ENCODE results near the gene HAAO. TPM values are rescaled to one million over a fixed set of nuclear protein-coding genes. Genes with fewer than 3 reads are reported as not detected.

HAAO gene
- total and polyA plus RNA-seq, 3 experiments from 2014 or later = 0.27 to 0.35 TPM; not detected in 1

DNA sequence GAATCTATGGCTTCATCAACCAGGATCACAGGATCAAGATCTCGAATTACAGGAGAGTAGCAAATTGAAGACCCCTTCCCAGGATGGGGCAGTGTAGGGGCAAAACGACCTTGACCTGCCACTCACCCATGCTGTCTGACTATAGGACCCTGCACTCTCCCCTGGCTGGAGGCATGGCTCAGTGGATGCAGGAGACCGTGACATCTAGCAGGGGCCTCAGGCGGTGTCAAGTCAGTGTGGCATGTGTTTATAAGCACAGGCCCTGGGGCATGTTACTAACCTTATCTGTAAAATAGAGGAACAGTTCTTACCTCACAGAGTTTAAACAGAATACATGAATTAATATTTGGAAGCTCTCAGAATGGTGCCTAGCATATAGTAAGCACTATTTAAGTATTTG is 3.5 kb downstream of the HAAO start:
- H3K27ac Mint-ChIP-seq = no peak overlapping the region
- peaks cover 0 to 13% (median 0%) of the 10 kb centered on the region in 3 donors for H3K36me3 Mint-ChIP-seq
- Histone ChIP-seq H3K27ac (ENCODE audit: low read depth, low read length) (no peak overlapping the region), H3K4me3 (ENCODE audit: low read length) (no peak overlapping the region), H3K36me3 (ENCODE audit: insufficient read depth, low read length) (no peaks in the 10 kb centered on the region), H3K4me1 (ENCODE audit: insufficient read depth, low read length) (no peaks in the 10 kb centered on the region), H3K9me3 (ENCODE audit: low read length) (no peaks in the 10 kb centered on the region), H3K27me3 (ENCODE audit: insufficient read depth, low read length, poor library complexity, severe bottlenecking) (peaks cover 21% of the 10 kb centered on the region)
- POLR2A ChIA-PET = no interaction called here
- H3K27me3 Mint-ChIP-seq = peaks cover 43 to 52% of the 10 kb centered on the region in 2 donors
- DNase-seq = no peak
- peaks cover 14 to 20% (median 19%) of the 10 kb centered on the region in 3 donors for H3K4me1 Mint-ChIP-seq
- CTCF ChIA-PET = no interaction called here
- no peak overlapping the region for H3K4me3 Mint-ChIP-seq
- no peaks in the 10 kb centered on the region for H3K9me3 Mint-ChIP-seq

DNA sequence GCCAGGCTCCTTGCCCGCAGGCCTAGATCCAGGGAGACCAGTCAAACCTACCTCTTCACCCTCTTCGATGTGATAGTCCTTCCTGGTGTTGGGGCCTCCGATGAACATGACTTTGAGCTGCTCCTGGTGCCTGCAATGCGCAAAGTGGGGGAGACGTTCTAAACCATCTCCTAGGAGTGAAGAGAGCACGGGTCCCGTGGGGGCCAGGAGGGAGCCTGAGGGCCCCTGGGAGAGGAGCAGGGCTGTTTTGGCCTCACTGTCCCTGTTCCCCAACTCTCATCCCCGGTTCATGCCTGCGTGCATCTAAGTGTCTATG is 3.9 kb downstream of the HAAO start:
- H3K36me3 Mint-ChIP-seq = peaks cover 0 to 13% (median 0%) of the 10 kb centered on the region in 3 donors
- H3K27me3 Mint-ChIP-seq = peaks cover 41 to 48% of the 10 kb centered on the region in 2 donors
- H3K27me3 ChIP-seq (ENCODE audit: insufficient read depth, low read length, poor library complexity, severe bottlenecking) = peaks cover 21% of the 10 kb centered on the region
- CTCF ChIA-PET = no interaction called here
- H3K4me1 ChIP-seq (ENCODE audit: insufficient read depth, low read length) = no peaks in the 10 kb centered on the region
- no peaks in the 10 kb centered on the region for H3K9me3 ChIP-seq (ENCODE audit: low read length)
- DNase-seq = no peak
- no peaks in the 10 kb centered on the region for H3K9me3 Mint-ChIP-seq
- no peaks in the 10 kb centered on the region for H3K36me3 ChIP-seq (ENCODE audit: insufficient read depth, low read length)
- no peak overlapping the region for H3K4me3 ChIP-seq (ENCODE audit: low read length)
- POLR2A ChIA-PET = no interaction called here
- H3K4me1 Mint-ChIP-seq = peaks cover 10 to 17% (median 16%) of the 10 kb centered on the region in 3 donors
- peak overlapping the region in 1 of 8 donors; percentile 61 for H3K27ac Mint-ChIP-seq
- no peak overlapping the region for H3K4me3 Mint-ChIP-seq
- H3K27ac ChIP-seq (ENCODE audit: low read depth, low read length) = no peak overlapping the region

DNA sequence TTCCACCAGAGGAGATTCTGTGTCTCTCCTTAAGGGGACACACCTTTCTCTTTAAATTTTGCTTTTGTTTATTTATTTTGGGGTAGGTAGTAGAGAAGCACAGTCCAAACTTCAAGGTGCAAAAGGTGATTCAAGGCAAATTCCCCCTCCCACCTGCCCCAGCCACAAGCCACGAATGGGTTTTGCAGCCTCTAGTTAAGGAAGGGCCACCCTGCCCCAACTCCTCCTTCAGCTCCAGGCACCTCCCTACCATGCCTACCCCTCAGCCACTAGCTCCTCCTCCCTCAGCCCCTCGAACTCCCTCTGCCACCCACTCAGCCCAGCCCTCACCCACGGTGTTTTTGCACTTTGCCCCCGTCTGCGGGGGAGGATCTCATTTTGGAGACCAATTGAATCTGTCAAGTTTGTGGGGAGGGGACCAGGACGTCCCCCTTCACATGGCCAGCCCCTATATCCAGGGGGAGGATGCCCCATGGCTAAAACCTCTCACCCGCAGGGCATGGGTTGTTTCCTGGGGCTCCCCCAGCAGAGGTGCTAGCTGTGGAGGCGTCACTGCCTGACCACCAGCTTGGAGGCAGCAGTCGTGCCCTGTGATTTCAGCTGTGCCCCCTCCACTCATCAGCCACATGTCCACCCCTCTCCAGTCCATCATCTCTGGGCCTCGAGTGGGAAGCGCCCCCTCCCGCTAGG is 4.5 kb downstream of the HAAO start:
- Histone ChIP-seq H3K9me3 (ENCODE audit: low read length) (no peaks in the 10 kb centered on the region), H3K27ac (ENCODE audit: low read depth, low read length) (no peak overlapping the region), H3K4me1 (ENCODE audit: insufficient read depth, low read length) (no peaks in the 10 kb centered on the region), H3K4me3 (ENCODE audit: low read length) (no peak overlapping the region), H3K36me3 (ENCODE audit: insufficient read depth, low read length) (no peaks in the 10 kb centered on the region), H3K27me3 (ENCODE audit: insufficient read depth, low read length, poor library complexity, severe bottlenecking) (peaks cover 21% of the 10 kb centered on the region)
- POLR2A ChIA-PET = no interaction called here
- Mint-ChIP-seq H3K4me1 (peaks cover 8 to 15% (median 14%) of the 10 kb centered on the region in 3 donors), H3K27ac (peak overlapping the region in 1 of 8 donors; percentile 61), H3K4me3 (no peak overlapping the region), H3K9me3 (no peaks in the 10 kb centered on the region), H3K27me3 (peaks cover 38 to 45% of the 10 kb centered on the region in 2 donors), H3K36me3 (peaks cover 0 to 13% (median 0%) of the 10 kb centered on the region in 3 donors)
- DNase-seq = no peak
- CTCF ChIA-PET = no interaction called here

DNA sequence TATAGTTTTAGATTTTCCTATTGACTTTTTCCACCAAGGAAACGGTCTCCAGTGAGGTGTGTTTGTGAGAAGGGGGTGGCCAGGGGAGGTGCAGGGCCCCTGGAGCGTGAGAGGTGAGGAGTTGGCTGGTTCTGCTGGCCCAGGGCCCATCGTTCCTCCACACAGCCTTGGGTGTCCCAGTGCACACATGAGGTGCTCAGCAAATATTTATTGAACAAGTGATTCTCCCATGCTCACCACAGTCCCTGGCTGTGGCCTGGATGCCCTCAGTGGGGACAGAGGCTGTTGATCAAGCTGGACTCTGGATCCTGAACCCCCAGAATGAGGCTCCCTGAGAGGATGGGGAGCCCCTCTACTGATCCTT is 5.0 kb downstream of the HAAO start:
- Histone ChIP-seq H3K27ac (ENCODE audit: low read depth, low read length) (no peak overlapping the region), H3K9me3 (ENCODE audit: low read length) (no peaks in the 10 kb centered on the region), H3K27me3 (ENCODE audit: insufficient read depth, low read length, poor library complexity, severe bottlenecking) (peaks cover 17% of the 10 kb centered on the region), H3K36me3 (ENCODE audit: insufficient read depth, low read length) (no peaks in the 10 kb centered on the region), H3K4me3 (ENCODE audit: low read length) (no peak overlapping the region), H3K4me1 (ENCODE audit: insufficient read depth, low read length) (no peaks in the 10 kb centered on the region)
- ChIA-PET CTCF (no interaction called here), POLR2A (no interaction called here)
- no peak for DNase-seq
- Mint-ChIP-seq H3K4me1 (peaks cover 8 to 15% (median 14%) of the 10 kb centered on the region in 3 donors), H3K27ac (no peak overlapping the region), H3K9me3 (no peaks in the 10 kb centered on the region), H3K4me3 (no peak overlapping the region), H3K36me3 (peaks cover 0 to 13% (median 0%) of the 10 kb centered on the region in 3 donors), H3K27me3 (peaks cover 38 to 45% of the 10 kb centered on the region in 2 donors)

DNA sequence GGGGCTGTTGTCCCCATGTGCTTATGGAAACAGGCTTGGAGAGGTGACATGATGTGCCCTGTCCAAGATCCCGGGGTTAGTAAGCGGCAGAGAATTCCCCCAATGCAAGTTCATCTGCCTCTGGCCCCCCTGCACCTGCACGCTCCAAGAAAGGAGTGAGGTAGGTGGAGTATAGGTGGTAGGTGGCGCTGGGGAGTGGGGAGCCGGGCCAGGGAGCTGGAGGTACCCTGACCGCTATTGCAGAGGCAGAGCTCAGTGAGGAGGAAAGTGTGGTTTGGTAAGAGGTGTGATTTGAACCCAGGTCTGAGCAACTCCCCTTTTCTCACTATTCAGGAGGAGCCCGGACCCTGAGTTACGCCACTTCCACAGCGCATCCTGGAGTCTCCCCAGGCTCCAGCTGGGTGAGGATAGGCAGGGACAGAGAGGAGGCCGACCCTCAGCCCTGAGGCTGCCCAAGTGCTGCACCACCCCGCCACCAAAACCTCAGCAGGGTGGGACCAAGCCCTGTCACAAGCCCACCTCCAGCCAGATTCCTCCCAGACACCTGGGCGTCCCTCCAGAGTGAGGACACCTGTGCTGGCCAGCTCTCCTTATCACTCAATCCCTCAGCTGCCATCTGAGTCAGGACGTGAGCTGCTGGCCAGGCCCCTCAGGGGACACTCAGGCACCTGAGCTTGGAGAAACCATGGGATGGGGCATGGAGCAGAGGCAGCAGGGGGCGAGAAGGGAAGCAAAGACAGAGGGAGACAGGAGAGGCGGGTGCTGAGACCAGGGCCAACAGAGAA is 5.6 kb downstream of the HAAO start:
- H3K27me3 Mint-ChIP-seq = peaks cover 34 to 40% of the 10 kb centered on the region in 2 donors
- Histone ChIP-seq H3K4me3 (ENCODE audit: low read length) (no peak overlapping the region), H3K27ac (ENCODE audit: low read depth, low read length) (no peak overlapping the region), H3K36me3 (ENCODE audit: insufficient read depth, low read length) (no peaks in the 10 kb centered on the region), H3K9me3 (ENCODE audit: low read length) (no peaks in the 10 kb centered on the region), H3K4me1 (ENCODE audit: insufficient read depth, low read length) (no peaks in the 10 kb centered on the region), H3K27me3 (ENCODE audit: insufficient read depth, low read length, poor library complexity, severe bottlenecking) (peaks cover 13% of the 10 kb centered on the region)
- CTCF ChIA-PET = no interaction called here
- H3K4me3 Mint-ChIP-seq = no peak overlapping the region
- no peaks in the 10 kb centered on the region for H3K9me3 Mint-ChIP-seq
- POLR2A ChIA-PET = no interaction called here
- no peak for DNase-seq
- peaks cover 0 to 13% (median 0%) of the 10 kb centered on the region in 3 donors for H3K36me3 Mint-ChIP-seq
- peaks cover 3 to 10% (median 9%) of the 10 kb centered on the region in 3 donors for H3K4me1 Mint-ChIP-seq
- H3K27ac Mint-ChIP-seq = no peak overlapping the region

DNA sequence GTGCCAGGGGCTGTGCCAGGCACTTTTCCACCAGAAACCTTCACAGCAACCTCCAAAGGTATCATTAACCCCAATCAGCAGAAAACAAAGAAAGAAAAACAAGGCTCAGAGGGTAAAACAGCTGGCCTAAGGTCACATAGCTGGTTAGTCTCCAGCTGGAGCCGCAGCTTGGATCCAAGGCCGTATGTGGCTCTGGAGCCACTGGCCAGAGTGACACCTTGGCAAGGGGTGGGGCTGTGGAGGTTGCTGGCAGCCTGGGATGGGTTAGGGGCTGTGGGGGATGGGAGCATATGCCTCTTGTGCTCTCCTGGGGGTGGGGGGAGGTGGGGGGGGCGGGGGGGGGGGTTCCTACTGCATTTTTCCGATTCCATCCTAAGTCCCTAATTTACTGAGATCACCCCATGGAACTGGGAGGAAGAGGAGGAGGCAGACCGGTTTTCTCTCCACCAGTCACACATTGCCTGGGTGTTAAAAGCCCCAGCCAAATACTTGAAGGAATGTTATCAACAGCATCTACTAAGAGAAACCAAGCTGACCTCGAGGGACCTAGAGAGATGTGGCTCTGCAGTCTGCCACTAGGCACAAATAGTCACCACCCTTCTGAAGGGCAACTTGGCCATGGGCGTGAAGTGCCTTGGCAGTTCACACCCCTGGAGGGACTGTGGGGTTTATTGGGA is 8.0 kb downstream of the HAAO start:
- no peaks in the 10 kb centered on the region for H3K36me3 ChIP-seq (ENCODE audit: insufficient read depth, low read length)
- no peak overlapping the region for H3K27ac ChIP-seq (ENCODE audit: low read depth, low read length)
- no peak overlapping the region for H3K27ac Mint-ChIP-seq
- H3K9me3 Mint-ChIP-seq = peaks cover 0 to 3% (median 0%) of the 10 kb centered on the region in 5 donors
- peaks cover 0 to 4% (median 0%) of the 10 kb centered on the region in 3 donors for H3K36me3 Mint-ChIP-seq
- H3K9me3 ChIP-seq (ENCODE audit: low read length) = no peaks in the 10 kb centered on the region
- H3K4me1 Mint-ChIP-seq = peaks cover 0 to 1% (median 0%) of the 10 kb centered on the region in 3 donors
- H3K27me3 ChIP-seq (ENCODE audit: insufficient read depth, low read length, poor library complexity, severe bottlenecking) = no peaks in the 10 kb centered on the region
- H3K4me3 Mint-ChIP-seq = no peak overlapping the region
- H3K4me1 ChIP-seq (ENCODE audit: insufficient read depth, low read length) = no peaks in the 10 kb centered on the region
- peaks cover 13 to 19% of the 10 kb centered on the region in 2 donors for H3K27me3 Mint-ChIP-seq
- H3K4me3 ChIP-seq (ENCODE audit: low read length) = no peak overlapping the region
- ChIA-PET CTCF (interaction anchor here (0.9 kb wide), 1 partner anchor 109 kb away, joined by 3 read pairs; no protein-coding TSS in a partner anchor), POLR2A (no interaction called here)
- no peak for DNase-seq

DNA sequence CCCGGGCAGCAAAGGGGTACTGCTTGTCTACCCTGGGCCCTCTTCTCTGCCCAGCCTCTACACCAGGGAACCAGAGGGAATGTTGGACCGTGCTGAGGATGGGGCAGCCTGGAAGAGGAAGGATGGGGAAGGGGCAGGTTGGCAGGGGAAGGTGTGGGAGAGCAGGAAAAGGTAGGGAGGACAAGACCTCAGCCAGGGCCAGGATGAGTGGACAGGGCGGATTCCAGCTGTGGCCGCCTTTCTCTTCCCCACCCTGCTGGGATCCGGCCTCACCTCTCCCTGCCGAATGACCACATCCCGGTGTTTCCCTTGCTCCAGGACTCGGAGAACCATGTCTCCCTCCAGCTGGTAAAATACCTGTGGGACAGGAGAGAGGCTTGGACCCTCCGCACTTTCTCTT is 8.9 kb downstream of the HAAO start:
- Histone ChIP-seq H3K27ac (ENCODE audit: low read depth, low read length) (no peak overlapping the region), H3K4me3 (ENCODE audit: low read length) (no peak overlapping the region), H3K4me1 (ENCODE audit: insufficient read depth, low read length) (no peaks in the 10 kb centered on the region), H3K9me3 (ENCODE audit: low read length) (no peaks in the 10 kb centered on the region), H3K27me3 (ENCODE audit: insufficient read depth, low read length, poor library complexity, severe bottlenecking) (no peaks in the 10 kb centered on the region), H3K36me3 (ENCODE audit: insufficient read depth, low read length) (no peaks in the 10 kb centered on the region)
- ChIA-PET CTCF (no interaction called here), POLR2A (no interaction called here)
- no peak for DNase-seq
- H3K27me3 Mint-ChIP-seq = peaks cover 6 to 15% of the 10 kb centered on the region in 2 donors
- peaks cover 0 to 1% (median 0%) of the 10 kb centered on the region in 3 donors for H3K4me1 Mint-ChIP-seq
- H3K9me3 Mint-ChIP-seq = peaks cover 0 to 3% (median 0%) of the 10 kb centered on the region in 5 donors
- H3K4me3 Mint-ChIP-seq = no peak overlapping the region
- no peak overlapping the region for H3K27ac Mint-ChIP-seq
- peaks cover 0 to under 1% (median 0%) of the 10 kb centered on the region in 3 donors for H3K36me3 Mint-ChIP-seq

DNA sequence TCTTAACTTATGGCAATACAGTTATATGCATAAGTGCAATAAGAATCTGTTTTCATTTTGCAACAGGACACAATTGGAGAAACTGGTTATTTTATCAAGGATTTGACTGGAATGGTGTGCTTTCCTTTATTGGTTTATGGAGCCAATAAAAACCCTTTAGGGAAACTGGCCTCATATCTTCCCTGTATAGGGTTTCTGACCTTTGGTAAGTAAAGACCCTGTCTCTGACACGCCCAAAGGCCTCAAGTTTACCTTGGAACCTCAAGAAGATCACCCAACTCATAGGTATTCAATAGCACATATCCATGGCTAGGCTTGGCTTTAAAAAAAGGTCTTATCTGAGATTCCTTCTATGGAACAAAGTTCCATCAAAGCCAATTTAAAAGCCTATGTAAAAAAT is 11.2 kb downstream of the HAAO start:
- H3K27me3 Mint-ChIP-seq = peaks cover under 1 to 3% of the 10 kb centered on the region in 2 donors
- Histone ChIP-seq H3K4me1 (ENCODE audit: insufficient read depth, low read length) (peaks cover 7% of the 10 kb centered on the region), H3K27me3 (ENCODE audit: insufficient read depth, low read length, poor library complexity, severe bottlenecking) (no peaks in the 10 kb centered on the region), H3K27ac (ENCODE audit: low read depth, low read length) (no peak overlapping the region), H3K9me3 (ENCODE audit: low read length) (peaks cover 3% of the 10 kb centered on the region), H3K36me3 (ENCODE audit: insufficient read depth, low read length) (no peaks in the 10 kb centered on the region), H3K4me3 (ENCODE audit: low read length) (no peak overlapping the region)
- peaks cover 0 to 3% (median 0%) of the 10 kb centered on the region in 5 donors for H3K9me3 Mint-ChIP-seq
- ChIA-PET CTCF (no interaction called here), POLR2A (no interaction called here)
- no peak overlapping the region for H3K4me3 Mint-ChIP-seq
- H3K27ac Mint-ChIP-seq = no peak overlapping the region
- H3K4me1 Mint-ChIP-seq = peaks cover 0 to 2% (median 0%) of the 10 kb centered on the region in 3 donors
- no peaks in the 10 kb centered on the region for H3K36me3 Mint-ChIP-seq
- DNase-seq = no peak
